Parathyroid adenoma (tissue), 2 donors: Measurements from ENCODE around the gene LRP1B.

Source experiments
- H2AFZ ChIP-seq: fragments of 300-600 bp; sonication (generic); one replicate; pipeline ENCODE4 v1.7.0; 2017; ENCODE audit warnings: antibody characterized with exemption, mild to moderate bottlenecking
- H3K27ac ChIP-seq: fragments of 300-600 bp; sonication (generic); one replicate; pipeline ENCODE4 v1.7.0; 2017
- H3K27me3 ChIP-seq: fragments of 300-600 bp; sonication (generic); one replicate; pipeline ENCODE4 v1.7.0; 2017; ENCODE audit warnings: low read length; ENCODE audit not compliant: control insufficient read depth, insufficient read depth
- H3K36me3 ChIP-seq: fragments of 300-600 bp; sonication (generic); one replicate; pipeline ENCODE4 v1.7.0; 2017; ENCODE audit warnings: low read length; ENCODE audit not compliant: control insufficient read depth, insufficient read depth
- H3K4me1 ChIP-seq: fragments of 300-600 bp; sonication (generic); one replicate; pipeline ENCODE4 v1.7.0; 2017; ENCODE audit warnings: control low read depth
- H3K4me2 ChIP-seq: fragments of 300-600 bp; sonication (generic); one replicate; pipeline ENCODE4 v1.7.0; 2017; ENCODE audit warnings: low read length
- H3K4me3 ChIP-seq: fragments of 300-600 bp; sonication (generic); one replicate; pipeline ENCODE4 v1.7.0; 2017; ENCODE audit warnings: low read depth, low read length
- H3K79me2 ChIP-seq: fragments of 300-600 bp; sonication (generic); one replicate; pipeline ENCODE4 v1.7.0; 2017; ENCODE audit warnings: control low read depth
- H3K9ac ChIP-seq: fragments of 300-600 bp; sonication (generic); one replicate; pipeline ENCODE4 v1.7.0; 2017; ENCODE audit warnings: mild to moderate bottlenecking
- H3K9me3 ChIP-seq: fragments of 300-600 bp; sonication (generic); one replicate; pipeline ENCODE4 v1.7.0; 2017; ENCODE audit warnings: low read length; ENCODE audit not compliant: control insufficient read depth
- TF ChIP-seq, protein P1 (sequence below): fragments of 300-600 bp; sonication (generic); IDR thresholded peaks from one replicate; pipeline ENCODE4 v1.7.0; 2017; ENCODE audit warnings: antibody characterized with exemption, mild to moderate bottlenecking
- donor health status: primary hyperparathyroidism.

LRP1B gene

DNA sequence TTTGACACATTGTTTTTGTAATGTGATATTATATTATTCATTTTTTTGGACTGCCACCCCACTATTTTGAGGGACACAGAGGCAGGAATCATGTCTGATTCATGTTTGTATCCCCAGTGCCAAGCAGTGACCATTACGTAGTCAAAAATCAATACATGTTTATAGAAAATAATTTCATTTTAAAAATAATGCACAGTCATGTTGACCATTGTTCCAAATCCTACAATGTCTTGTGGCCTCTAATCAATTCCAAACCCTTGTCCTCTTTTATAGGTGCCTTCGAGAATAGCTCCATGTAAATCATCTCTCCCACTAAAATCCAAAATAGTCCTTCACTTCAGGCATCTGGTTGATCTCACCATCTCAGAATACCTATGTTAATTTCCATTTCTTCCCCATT, 454.7 kb downstream of the LRP1B start:
- no peak overlapping the region for H3K4me3 ChIP-seq
- TF ChIP-seq, protein P1, sequence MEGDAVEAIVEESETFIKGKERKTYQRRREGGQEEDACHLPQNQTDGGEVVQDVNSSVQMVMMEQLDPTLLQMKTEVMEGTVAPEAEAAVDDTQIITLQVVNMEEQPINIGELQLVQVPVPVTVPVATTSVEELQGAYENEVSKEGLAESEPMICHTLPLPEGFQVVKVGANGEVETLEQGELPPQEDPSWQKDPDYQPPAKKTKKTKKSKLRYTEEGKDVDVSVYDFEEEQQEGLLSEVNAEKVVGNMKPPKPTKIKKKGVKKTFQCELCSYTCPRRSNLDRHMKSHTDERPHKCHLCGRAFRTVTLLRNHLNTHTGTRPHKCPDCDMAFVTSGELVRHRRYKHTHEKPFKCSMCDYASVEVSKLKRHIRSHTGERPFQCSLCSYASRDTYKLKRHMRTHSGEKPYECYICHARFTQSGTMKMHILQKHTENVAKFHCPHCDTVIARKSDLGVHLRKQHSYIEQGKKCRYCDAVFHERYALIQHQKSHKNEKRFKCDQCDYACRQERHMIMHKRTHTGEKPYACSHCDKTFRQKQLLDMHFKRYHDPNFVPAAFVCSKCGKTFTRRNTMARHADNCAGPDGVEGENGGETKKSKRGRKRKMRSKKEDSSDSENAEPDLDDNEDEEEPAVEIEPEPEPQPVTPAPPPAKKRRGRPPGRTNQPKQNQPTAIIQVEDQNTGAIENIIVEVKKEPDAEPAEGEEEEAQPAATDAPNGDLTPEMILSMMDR = no peak
- H3K27ac ChIP-seq = no peak overlapping the region
- H3K36me3 ChIP-seq = no peaks in the 10 kb centered on the region
- no peaks in the 10 kb centered on the region for H3K79me2 ChIP-seq
- no peak overlapping the region for H3K9ac ChIP-seq
- H3K9me3 ChIP-seq = no peaks in the 10 kb centered on the region
- H3K27me3 ChIP-seq = no peaks in the 10 kb centered on the region
- H3K4me2 ChIP-seq = no peak overlapping the region
- no peaks in the 10 kb centered on the region for H3K4me1 ChIP-seq
- H2AFZ ChIP-seq = no peak overlapping the region

DNA sequence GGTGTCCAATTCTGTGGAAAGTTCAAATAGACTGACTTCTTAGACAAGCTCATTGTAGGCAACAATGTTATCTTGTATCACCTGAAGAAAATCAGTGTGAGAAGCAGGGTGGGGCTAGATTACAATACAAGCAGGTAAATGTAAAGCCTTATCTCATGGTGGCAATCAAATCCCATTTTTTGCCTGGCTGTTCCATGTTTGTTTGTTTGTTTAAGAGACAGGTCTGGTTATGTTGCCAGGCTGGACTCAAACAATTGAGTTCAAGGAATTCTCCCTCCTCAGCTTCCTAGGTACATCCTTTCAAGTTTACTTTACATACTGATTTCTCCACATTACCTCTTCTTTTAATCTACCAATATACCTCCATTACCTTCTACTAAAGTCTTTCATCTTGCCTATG, 464.6 kb downstream of the LRP1B start:
- no peaks in the 10 kb centered on the region for H3K4me1 ChIP-seq
- no peaks in the 10 kb centered on the region for H3K36me3 ChIP-seq
- H3K79me2 ChIP-seq = no peaks in the 10 kb centered on the region
- H3K27me3 ChIP-seq = no peaks in the 10 kb centered on the region
- H3K4me3 ChIP-seq = no peak overlapping the region
- H2AFZ ChIP-seq = no peak overlapping the region
- TF ChIP-seq, protein P1 = no peak
- no peak overlapping the region for H3K4me2 ChIP-seq
- H3K9me3 ChIP-seq = no peaks in the 10 kb centered on the region
- no peak overlapping the region for H3K27ac ChIP-seq
- H3K9ac ChIP-seq = no peak overlapping the region

DNA sequence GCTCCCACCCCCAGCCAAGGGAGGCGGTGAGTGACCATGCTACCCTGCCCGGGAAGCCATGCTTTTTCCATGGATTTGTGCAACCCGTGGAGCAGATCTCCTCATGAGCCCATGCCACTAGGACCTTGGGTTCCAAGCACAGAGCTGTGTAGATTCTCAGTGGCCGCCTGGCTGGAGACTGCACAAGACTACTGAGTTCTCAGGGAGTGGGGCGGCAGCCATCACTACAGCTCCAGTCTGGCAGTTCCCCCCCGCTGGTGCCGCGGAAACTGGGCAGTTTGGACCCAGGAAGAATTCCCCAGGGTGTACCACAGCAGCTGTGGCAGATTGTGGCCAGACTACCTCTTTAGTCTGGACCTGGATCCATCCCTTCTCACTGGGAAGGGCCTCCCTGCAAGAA, 470.6 kb downstream of the LRP1B start:
- Histone ChIP-seq H3K9ac (no peak overlapping the region), H3K4me1 (no peaks in the 10 kb centered on the region), H3K79me2 (no peaks in the 10 kb centered on the region), H3K4me2 (no peak overlapping the region), H3K36me3 (no peaks in the 10 kb centered on the region), H3K4me3 (no peak overlapping the region), H3K27ac (no peak overlapping the region), H2AFZ (no peak overlapping the region), H3K9me3 (no peaks in the 10 kb centered on the region), H3K27me3 (no peaks in the 10 kb centered on the region)
- TF ChIP-seq, protein P1 = no peak

- Histone ChIP-seq H3K4me2 (no peak overlapping the region), H3K79me2 (no peaks in the 10 kb centered on the region), H3K36me3 (no peaks in the 10 kb centered on the region), H3K9ac (no peak overlapping the region), H2AFZ (no peak overlapping the region), H3K27me3 (no peaks in the 10 kb centered on the region), H3K27ac (no peak overlapping the region), H3K9me3 (no peaks in the 10 kb centered on the region), H3K4me3 (no peak overlapping the region), H3K4me1 (no peaks in the 10 kb centered on the region)
- TF ChIP-seq, protein P1 = no peak
These were observed 476.5 kb downstream of the LRP1B start for GRCh38 chr2:141654311-141654710.

- Histone ChIP-seq H2AFZ (no peak overlapping the region), H3K36me3 (no peaks in the 10 kb centered on the region), H3K9ac (no peak overlapping the region), H3K27me3 (no peaks in the 10 kb centered on the region), H3K79me2 (no peaks in the 10 kb centered on the region), H3K4me2 (no peak overlapping the region), H3K4me1 (no peaks in the 10 kb centered on the region), H3K27ac (no peak overlapping the region), H3K9me3 (no peaks in the 10 kb centered on the region), H3K4me3 (no peak overlapping the region)
- TF ChIP-seq, protein P1 = no peak
These were observed 477.6 kb downstream of the LRP1B start for GRCh38 chr2:141653184-141653583.
